Measurements from ENCODE around the gene SBF2.

The SBF2 gene

GRCh38 chr11:10109806-10110205 lies 184.2 kb downstream of the SBF2 start:
- peak; percentile 44 for DNase-seq (ENCODE audit: low read depth)
- TF ChIP-seq CTCF (IDR thresholded peaks at IDR 0.05; ENCODE audit: low read depth, low read length, missing control alignments): no peak
- in situ Hi-C loops (cut with HindIII; ENCODE audit: low sequenced_read_pairs): no loop called here
- no peak overlapping the region for H3K4me3 ChIP-seq (ENCODE audit: low read depth, low read length)

- peak; percentile 42 for DNase-seq (ENCODE audit: low read depth)
- in situ Hi-C loops (cut with HindIII; ENCODE audit: low sequenced_read_pairs): no loop called here
- H3K4me3 ChIP-seq (ENCODE audit: low read depth, low read length): no peak overlapping the region
- TF ChIP-seq CTCF (IDR thresholded peaks at IDR 0.05; ENCODE audit: low read depth, low read length, missing control alignments): no peak
These were observed 184.9 kb downstream of the SBF2 start for GRCh38 chr11:10108915-10109680.

GRCh38 chr11:10107497-10107896 lies 186.5 kb downstream of the SBF2 start:
- in situ Hi-C loops (cut with HindIII; ENCODE audit: low sequenced_read_pairs): no loop called here
- no peak for TF ChIP-seq CTCF (IDR thresholded peaks at IDR 0.05; ENCODE audit: low read depth, low read length, missing control alignments)
- DNase-seq (ENCODE audit: low read depth): no peak

GRCh38 chr11:10097615-10098014 lies 196.4 kb downstream of the SBF2 start:
- H3K4me3 ChIP-seq (ENCODE audit: low read depth, low read length): no peak overlapping the region
- DNase-seq (ENCODE audit: low read depth): no peak
- in situ Hi-C loops (cut with HindIII; ENCODE audit: low sequenced_read_pairs): no loop called here
- no peak for TF ChIP-seq CTCF (IDR thresholded peaks at IDR 0.05; ENCODE audit: low read depth, low read length, missing control alignments)

More at GRCh38 chr11:10107497-10107896, 186.5 kb downstream of the SBF2 start:
- H3K4me3 ChIP-seq (ENCODE audit: low read depth, low read length): no peak overlapping the region

GRCh38 chr11:10096987-10097386 lies 197.0 kb downstream of the SBF2 start:
- in situ Hi-C loops (cut with HindIII; ENCODE audit: low sequenced_read_pairs): no loop called here
- no peak overlapping the region for H3K4me3 ChIP-seq (ENCODE audit: low read depth, low read length)
- no peak for DNase-seq (ENCODE audit: low read depth)
- TF ChIP-seq CTCF (IDR thresholded peaks at IDR 0.05; ENCODE audit: low read depth, low read length, missing control alignments): no peak

- H3K4me3 ChIP-seq (ENCODE audit: low read depth, low read length): no peak overlapping the region
- in situ Hi-C loops (cut with HindIII; ENCODE audit: low sequenced_read_pairs): no loop called here
- no peak for DNase-seq (ENCODE audit: low read depth)
- TF ChIP-seq CTCF (IDR thresholded peaks at IDR 0.05; ENCODE audit: low read depth, low read length, missing control alignments): no peak
These were observed 198.4 kb downstream of the SBF2 start for GRCh38 chr11:10095412-10096208.
